HG03521 (cell line): ENCODE results near the gene ZBTB11.
"Not testable (repeated sequence)": the region's sequence is repeated elsewhere in the genome, so short reads cannot be mapped to it uniquely, and the experiment has no call there.

Experiments used
- ATAC-seq: cut with Tn5 transposase; IDR thresholded peaks from one replicate; pipeline ENCODE4 v1.9.1; 2021; ENCODE audit warnings: mild to moderate bottlenecking, moderate library complexity; ENCODE audit not compliant: unreplicated experiment

The ZBTB11 gene, protein sequence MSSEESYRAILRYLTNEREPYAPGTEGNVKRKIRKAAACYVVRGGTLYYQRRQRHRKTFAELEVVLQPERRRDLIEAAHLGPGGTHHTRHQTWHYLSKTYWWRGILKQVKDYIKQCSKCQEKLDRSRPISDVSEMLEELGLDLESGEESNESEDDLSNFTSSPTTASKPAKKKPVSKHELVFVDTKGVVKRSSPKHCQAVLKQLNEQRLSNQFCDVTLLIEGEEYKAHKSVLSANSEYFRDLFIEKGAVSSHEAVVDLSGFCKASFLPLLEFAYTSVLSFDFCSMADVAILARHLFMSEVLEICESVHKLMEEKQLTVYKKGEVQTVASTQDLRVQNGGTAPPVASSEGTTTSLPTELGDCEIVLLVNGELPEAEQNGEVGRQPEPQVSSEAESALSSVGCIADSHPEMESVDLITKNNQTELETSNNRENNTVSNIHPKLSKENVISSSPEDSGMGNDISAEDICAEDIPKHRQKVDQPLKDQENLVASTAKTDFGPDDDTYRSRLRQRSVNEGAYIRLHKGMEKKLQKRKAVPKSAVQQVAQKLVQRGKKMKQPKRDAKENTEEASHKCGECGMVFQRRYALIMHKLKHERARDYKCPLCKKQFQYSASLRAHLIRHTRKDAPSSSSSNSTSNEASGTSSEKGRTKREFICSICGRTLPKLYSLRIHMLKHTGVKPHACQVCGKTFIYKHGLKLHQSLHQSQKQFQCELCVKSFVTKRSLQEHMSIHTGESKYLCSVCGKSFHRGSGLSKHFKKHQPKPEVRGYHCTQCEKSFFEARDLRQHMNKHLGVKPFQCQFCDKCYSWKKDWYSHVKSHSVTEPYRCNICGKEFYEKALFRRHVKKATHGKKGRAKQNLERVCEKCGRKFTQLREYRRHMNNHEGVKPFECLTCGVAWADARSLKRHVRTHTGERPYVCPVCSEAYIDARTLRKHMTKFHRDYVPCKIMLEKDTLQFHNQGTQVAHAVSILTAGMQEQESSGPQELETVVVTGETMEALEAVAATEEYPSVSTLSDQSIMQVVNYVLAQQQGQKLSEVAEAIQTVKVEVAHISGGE

GRCh38 chr3:101676765-101677435 lies at the start of gene ZBTB11:
ZBTB11 (minus strand) TSS chr3:101677132; CDS start chr3:101676914, 218 bp downstream.
- peak; percentile 63 for ATAC-seq

GRCh38 chr3:101725890-101726275 lies 49.0 kb upstream of the ZBTB11 start:
- no peak for ATAC-seq

DNA sequence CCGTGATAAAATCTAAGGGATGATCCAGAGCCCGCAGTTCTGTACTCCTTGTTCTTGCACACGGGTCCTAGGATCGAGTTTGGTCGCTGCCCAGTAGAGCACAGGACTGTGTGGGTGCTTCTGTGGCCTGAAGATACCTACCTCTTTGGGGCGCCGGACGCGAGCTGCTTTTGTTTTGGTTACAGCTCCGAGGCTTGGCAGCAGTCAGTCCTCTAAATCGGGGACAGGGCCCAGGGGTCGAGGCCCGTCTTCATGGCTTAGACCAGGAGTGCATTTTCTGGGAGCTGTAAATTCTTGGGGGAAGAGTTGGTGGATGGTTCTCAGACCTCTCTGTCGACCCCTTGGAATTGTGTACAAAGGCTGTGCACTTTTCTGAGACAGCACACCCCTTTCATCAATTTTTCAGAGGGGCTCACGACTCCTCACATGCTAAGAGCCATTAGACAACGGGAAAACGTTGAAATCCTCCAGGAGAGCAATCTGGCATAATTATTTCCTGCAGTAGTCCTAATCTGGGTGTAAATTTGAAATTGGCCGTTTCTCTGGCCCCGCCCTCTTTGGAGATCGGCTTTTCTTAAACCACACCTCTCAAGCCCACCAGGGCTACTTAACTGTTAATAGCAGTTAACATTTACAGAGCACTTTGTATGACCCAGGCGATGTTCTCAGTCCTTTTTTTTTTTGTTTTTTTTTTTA lies 48.4 kb upstream of the ZBTB11 start:
- ATAC-seq: peak; percentile 16

- ATAC-seq: peak; percentile 89
Measured at GRCh38 chr3:101724329-101725193, 47.6 kb upstream of the ZBTB11 start, which contains the start of gene CEP97. CEP97 (plus strand) TSS chr3:101724614; CDS start chr3:101724677, 63 bp downstream.

GRCh38 chr3:101722394-101723173 lies 45.7 kb upstream of the ZBTB11 start:
- peak; percentile 50 for ATAC-seq

DNA sequence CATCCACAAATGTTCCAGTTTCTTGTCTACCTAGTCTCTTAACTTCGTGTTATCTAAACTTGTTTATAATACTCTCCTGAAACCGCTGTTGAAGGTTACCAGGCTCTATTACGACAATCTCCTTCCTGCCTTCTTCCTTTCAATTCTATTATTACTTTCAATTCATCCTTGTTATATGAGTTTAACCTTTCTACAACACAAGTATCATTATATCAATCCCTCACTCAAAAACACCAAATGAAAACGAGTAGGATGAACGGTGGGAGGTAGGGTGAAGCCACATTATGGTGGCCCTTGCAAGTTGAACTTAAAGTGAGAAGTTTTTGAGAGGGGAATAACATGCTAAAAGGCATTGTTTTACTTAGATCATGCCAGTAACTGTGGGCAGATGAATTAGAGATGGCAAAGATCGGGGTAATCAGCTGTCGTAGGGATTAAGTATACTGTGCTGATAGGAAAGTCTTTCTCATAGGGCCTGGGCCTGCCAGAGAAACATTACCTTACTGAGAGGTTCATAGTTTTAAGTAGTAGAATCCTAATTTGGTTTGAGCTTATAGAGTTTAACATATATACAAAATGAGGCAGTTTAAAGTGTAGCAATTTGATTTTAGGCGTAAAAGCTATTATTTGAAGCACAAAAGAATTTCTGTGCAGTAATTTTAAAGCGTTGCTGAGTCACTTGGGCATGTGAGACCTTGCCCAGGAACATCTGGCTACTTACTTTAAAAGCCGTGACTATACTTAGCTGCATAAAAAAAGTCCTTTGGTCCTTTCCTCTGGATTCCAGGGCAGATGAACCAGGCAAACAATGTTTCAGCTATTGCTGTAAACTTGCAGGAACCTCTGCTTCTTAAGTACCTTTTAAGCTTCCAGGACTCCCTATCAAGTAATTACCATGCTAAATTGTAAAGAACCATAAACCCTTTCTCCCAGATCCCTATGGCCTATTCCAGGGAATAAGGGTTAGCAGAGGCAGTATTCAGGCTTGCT lies 44.2 kb upstream of the ZBTB11 start:
- no peak for ATAC-seq

GRCh38 chr3:101719604-101720185 lies 42.8 kb upstream of the ZBTB11 start:
- no peak for ATAC-seq

DNA sequence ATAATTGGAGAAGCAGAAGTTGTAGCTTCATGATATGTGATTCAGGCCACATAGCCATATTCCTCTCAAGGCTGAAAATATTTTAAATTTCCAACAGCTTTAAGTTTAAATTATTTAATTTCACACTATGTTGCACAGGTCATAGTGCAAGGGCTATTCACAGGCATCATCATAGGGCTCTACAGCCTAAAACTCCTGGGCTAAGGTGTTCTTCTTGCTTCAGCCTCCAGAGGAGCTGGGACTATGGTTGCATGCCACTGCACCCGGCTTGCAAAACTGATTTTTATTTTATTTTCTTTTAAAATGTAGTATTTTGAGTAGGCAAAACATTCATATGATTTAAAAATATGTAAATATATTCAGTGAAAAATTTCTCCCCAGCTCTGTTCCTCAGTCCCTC lies 41.5 kb upstream of the ZBTB11 start:
- ATAC-seq: no peak

- ATAC-seq: no peak
Measured at GRCh38 chr3:101709126-101709525, 32.2 kb upstream of the ZBTB11 start.

GRCh38 chr3:101704639-101705038 lies 27.7 kb upstream of the ZBTB11 start:
- not testable (repeated sequence) for ATAC-seq

GRCh38 chr3:101703169-101703568 lies 26.2 kb upstream of the ZBTB11 start:
- no peak for ATAC-seq

- ATAC-seq: no peak
Measured at GRCh38 chr3:101702726-101703125, 25.8 kb upstream of the ZBTB11 start.

DNA sequence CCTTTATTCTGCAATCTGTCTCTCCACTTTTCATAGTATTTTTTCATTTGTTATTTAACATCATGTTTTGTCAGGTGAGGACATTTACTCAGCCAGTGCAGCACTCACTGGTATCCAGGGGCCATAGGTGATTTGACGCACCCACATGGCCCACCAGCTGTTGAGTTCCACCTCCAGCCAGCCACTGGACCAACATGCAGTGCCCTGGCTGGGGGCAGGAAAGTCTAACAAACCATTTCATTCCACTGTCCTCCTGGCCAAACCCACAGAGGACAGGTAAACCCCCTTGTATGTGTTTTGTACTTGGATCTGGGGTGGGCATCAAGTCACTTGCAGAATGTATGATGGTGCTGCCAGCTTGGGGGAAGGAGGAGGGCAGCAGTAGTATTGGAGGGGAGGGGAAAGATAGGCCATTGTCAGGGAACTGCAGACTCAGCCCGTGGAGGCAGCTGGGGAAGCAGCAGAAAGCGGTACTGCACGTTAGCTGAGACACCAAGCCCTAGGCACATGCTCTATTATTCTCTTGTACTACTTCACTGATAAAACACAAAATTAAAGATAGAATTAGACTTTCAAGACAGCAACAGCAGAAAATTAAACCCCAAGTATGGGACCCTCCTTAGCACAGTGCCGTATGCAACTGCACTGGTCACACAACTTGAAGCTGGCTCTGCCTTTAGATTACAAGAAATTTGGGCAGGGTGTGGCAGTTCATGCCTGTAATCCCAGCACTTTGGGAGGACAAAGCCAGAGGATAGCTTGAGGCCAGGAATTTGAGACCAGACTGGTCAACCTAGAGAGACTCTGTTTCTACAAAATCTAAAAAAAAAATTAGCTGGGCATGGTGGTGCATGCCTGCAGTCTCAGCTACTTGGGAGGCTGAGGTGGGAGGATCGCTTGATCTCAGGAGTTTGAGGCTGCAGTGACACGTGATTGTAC lies 25.0 kb upstream of the ZBTB11 start:
- no peak for ATAC-seq

GRCh38 chr3:101695779-101696372 lies 18.9 kb upstream of the ZBTB11 start:
- no peak for ATAC-seq

DNA sequence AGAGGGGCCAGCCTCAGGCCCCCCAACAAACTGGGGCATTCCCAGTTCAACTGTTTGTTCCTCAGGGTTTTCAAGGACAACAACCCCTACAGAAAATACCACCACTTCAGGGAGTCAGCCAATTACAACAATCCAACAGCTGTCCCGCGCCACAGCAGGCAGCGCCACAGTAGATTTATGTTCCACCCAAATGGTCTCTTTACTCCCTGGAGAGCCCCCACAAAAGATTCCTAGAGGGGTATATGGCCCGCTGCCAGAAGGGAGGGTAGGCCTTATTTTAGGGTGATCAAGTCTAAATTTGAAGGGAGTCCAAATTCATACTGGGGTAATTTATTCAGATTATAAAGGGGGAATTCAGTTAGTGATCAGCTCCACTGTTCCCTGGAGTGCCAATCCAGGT lies 17.9 kb upstream of the ZBTB11 start:
- ATAC-seq: not testable (repeated sequence)
